Gastroesophageal sphincter (tissue), 4 donors: ENCODE measurements around the gene ATF7IP. TPM values are rescaled to one million over a fixed set of nuclear protein-coding genes. Genes with fewer than 3 reads are reported as not detected.

Source experiments
- ATAC-seq: fragments of 150-250 bp; one replicate; pipeline ENCODE4 v1.9.1; 2016; ENCODE audit warnings: mild to moderate bottlenecking, moderate library complexity
- H3K27ac ChIP-seq, 4 donors: fragments of 200-600 bp; sonication (generic) in 3 of 4; 1 replicate in 3 of 4; 2 replicates in 1 of 4; pipeline ENCODE4 v1.5.1; 2016 to 2019
- H3K27me3 ChIP-seq: fragments of 200-600 bp; sonication (generic); one replicate; pipeline ENCODE4 v1.5.1; 2019
- H3K36me3 ChIP-seq, 2 donors: fragments of 200-600 bp; sonication (generic); one replicate each; pipeline ENCODE4 v1.5.1; 2019; ENCODE audit warnings: control low read depth in 1 of 2
- H3K4me1 ChIP-seq, 3 donors: fragments of 200-600 bp; sonication (generic); 1 replicate in 2 of 3; 2 replicates in 1 of 3; pipeline ENCODE4 v1.5.1; 2016 to 2019; ENCODE audit warnings: control low read depth in 2 of 3
- H3K4me3 ChIP-seq, 2 donors: fragments of 200-600 bp; sonication (generic); one replicate each; pipeline ENCODE4 v1.5.1; 2019; ENCODE audit warnings: mild to moderate bottlenecking in 1 of 2, moderate library complexity in 1 of 2
- H3K9me3 ChIP-seq, 3 donors: fragments of 200-600 bp; sonication (generic); one replicate each; pipeline ENCODE4 v1.5.1; 2017 to 2019; ENCODE audit warnings: control low read depth in 2 of 3
- CTCF ChIP-seq, 4 experiments: fragments of 200-600 bp in 2 of 4; fragments of 450-650 bp in 2 of 4; sonication (generic) in 1 of 4; IDR thresholded peaks; one replicate each; pipeline ENCODE4 v1.5.1; 2017 to 2019; ENCODE audit warnings: antibody characterized with exemption in 4 of 4, mild to moderate bottlenecking in 2 of 4, moderate library complexity in 2 of 4
- EP300 ChIP-seq: sonication (generic); formaldehyde crosslinking; IDR thresholded peaks from one replicate; pipeline ENCODE4 v1.6.1; 2017; ENCODE audit warnings: antibody characterized with exemption, mild to moderate bottlenecking
- POLR2A ChIP-seq, 2 donors: fragments of 450-650 bp; IDR thresholded peaks; one replicate each; pipeline ENCODE4 v1.6.1; 2017; ENCODE audit warnings: antibody characterized with exemption in 2 of 2, mild to moderate bottlenecking in 2 of 2, moderate library complexity in 1 of 2
- POLR2AphosphoS5 ChIP-seq: sonication (generic); formaldehyde crosslinking; IDR thresholded peaks from one replicate; pipeline ENCODE4 v1.6.1; 2017; ENCODE audit warnings: antibody characterized with exemption
- WGBS, 2 donors: methylation state at CpG; one replicate each; pipeline ENCODE4 v1.1.5; 2018; ENCODE audit warnings: low coverage in 1 of 2; 5-methylcytosine and 5-hydroxymethylcytosine counted together
- total RNA-seq, 4 donors: library from RNA; depleted of rRNA; stranded (reverse); fragments of >200 nt; gene quantifications; one replicate each; pipeline ENCODE4 v1.1.0, GENCODE V29; 2016

ATF7IP gene
- total RNA-seq, 4 donors from 2014 or later = 32.0 to 71.8 (median 32.7) TPM

- TF ChIP-seq POLR2AphosphoS5 = no peak
- no peak for TF ChIP-seq CTCF (IDR thresholded peaks at IDR 0.05)
- no peak for TF ChIP-seq POLR2A (IDR thresholded peaks at IDR 0.05)
- no peak for TF ChIP-seq EP300
- no peak overlapping the region for H3K27ac ChIP-seq
- no peaks in the 10 kb centered on the region for H3K27me3 ChIP-seq
- ATAC-seq = no peak
- H3K9me3 ChIP-seq = peaks cover 0 to 10% (median 0%) of the 10 kb centered on the region in 3 donors
- no peak overlapping the region for H3K4me3 ChIP-seq
- WGBS, 2 donors = 82 to 89% methylated on average over 1 of the region's 1 CpG
- no peaks in the 10 kb centered on the region for H3K36me3 ChIP-seq
- H3K4me1 ChIP-seq = no peaks in the 10 kb centered on the region
Measured at GRCh38 chr12:14356147-14356546, 9.3 kb upstream of the ATF7IP start.

GRCh38 chr12:14357486-14357885 is 8.0 kb upstream of the ATF7IP start:
- TF ChIP-seq CTCF (IDR thresholded peaks at IDR 0.05) (no peak), EP300 (no peak), POLR2A (IDR thresholded peaks at IDR 0.05) (no peak), POLR2AphosphoS5 (no peak)
- H3K36me3 ChIP-seq = no peaks in the 10 kb centered on the region
- no peaks in the 10 kb centered on the region for H3K27me3 ChIP-seq
- no peaks in the 10 kb centered on the region for H3K9me3 ChIP-seq
- no peak overlapping the region for H3K27ac ChIP-seq
- H3K4me1 ChIP-seq = no peaks in the 10 kb centered on the region
- no peak overlapping the region for H3K4me3 ChIP-seq
- ATAC-seq = no peak
- 100% methylated on average over 1 of the region's 1 CpG for WGBS, 2 donors

GRCh38 chr12:14362352-14362751 is 3.1 kb upstream of the ATF7IP start:
- H3K36me3 ChIP-seq = no peaks in the 10 kb centered on the region
- H3K27me3 ChIP-seq = no peaks in the 10 kb centered on the region
- H3K9me3 ChIP-seq = no peaks in the 10 kb centered on the region
- 83 to 100% methylated on average over 1 of the region's 1 CpG for WGBS, 2 donors
- ATAC-seq = no peak
- TF ChIP-seq EP300 (no peak), POLR2A (IDR thresholded peaks at IDR 0.05) (no peak), CTCF (IDR thresholded peaks at IDR 0.05) (no peak), POLR2AphosphoS5 (no peak)
- H3K4me3 ChIP-seq = no peak overlapping the region
- no peak overlapping the region for H3K27ac ChIP-seq
- H3K4me1 ChIP-seq = peaks cover 0 to 14% (median 0%) of the 10 kb centered on the region in 3 donors

- no peak for TF ChIP-seq CTCF (IDR thresholded peaks at IDR 0.05)
- TF ChIP-seq EP300 = no peak
- TF ChIP-seq POLR2A (IDR thresholded peaks at IDR 0.05) = no peak
- TF ChIP-seq POLR2AphosphoS5 = no peak
- H3K27me3 ChIP-seq = no peaks in the 10 kb centered on the region
- WGBS, 2 donors = 43 to 86% methylated on average over 1 to 6 of the region's 8 CpGs
- peaks cover 0 to 32% (median 0%) of the 10 kb centered on the region in 3 donors for H3K4me1 ChIP-seq
- H3K4me3 ChIP-seq = peak overlapping the region; percentile 59 to 74
- H3K9me3 ChIP-seq = no peaks in the 10 kb centered on the region
- peak overlapping the region; percentile 84 to 97 (median 96) for H3K27ac ChIP-seq
- ATAC-seq = no peak
- peaks cover 0 to 4% of the 10 kb centered on the region in 2 donors for H3K36me3 ChIP-seq
Measured at GRCh38 chr12:14364583-14365271, 755 bp upstream of the ATF7IP start.
